ENCODE measurements around the gene RMRP.

RMRP gene

DNA sequence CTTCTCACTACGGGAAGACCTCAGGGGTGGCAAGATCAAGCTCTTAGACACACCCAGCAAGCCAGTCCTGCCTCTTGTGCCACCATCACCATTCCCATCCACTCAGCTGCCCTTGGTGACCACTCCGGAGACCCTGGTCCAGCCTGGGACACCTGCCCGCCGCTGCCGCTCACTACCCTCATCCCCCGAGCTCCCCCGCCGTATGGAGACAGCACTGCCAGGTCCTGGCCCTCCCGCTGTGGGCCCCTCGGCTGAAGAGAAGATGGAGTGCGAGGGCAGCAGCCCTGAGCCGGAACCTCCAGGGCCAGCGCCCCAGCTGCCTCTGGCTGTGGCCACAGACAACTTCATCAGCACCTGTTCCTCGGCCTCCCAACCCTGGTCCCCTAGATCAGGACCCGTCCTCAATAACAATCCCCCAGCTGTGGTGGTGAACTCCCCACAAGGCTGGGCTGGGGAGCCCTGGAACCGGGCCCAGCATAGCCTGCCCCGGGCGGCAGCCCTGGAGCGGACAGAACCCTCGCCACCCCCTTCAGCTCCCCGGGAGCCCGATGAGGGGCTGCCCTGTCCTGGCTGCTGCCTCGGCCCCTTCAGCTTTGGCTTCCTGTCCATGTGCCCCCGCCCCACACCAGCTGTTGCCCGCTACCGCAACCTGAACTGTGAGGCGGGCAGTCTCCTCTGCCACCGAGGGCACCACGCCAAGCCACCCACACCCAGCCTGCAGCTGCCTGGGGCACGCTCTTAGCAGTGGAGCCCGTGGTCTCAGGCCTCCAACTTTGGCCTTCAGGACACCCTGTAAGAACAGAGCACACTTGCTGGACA lies 48.6 kb downstream of the RMRP start:
- no peak for DNase-seq

DNA sequence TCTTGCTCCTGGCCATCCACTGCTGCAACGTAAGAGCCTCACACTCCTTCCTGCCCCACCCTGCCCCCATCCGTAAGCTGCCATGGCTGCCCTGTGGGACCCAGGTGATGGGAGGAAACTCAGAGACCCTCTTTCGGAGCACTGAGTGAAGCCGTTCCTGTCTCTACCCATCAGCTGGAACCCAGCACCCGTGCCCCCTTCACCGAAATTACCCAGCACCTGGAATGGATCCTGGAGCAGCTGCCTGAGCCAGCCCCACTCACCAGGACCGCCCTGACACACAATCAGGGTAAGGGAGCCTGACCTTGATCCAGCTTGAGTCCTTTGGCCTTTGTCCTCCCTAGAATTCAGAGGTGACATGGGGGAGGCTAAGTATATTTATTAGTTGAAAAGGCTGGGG lies 49.6 kb downstream of the RMRP start:
- DNase-seq = no peak
